CD4-positive, alpha-beta T cell treated with Interferon alpha-2 for 1 hour (primary cell): ENCODE data around the gene CLCNKB.
"Not testable (repeated sequence)": the region's sequence is repeated elsewhere in the genome, so short reads cannot be mapped to it uniquely, and the experiment has no call there.

Experiments used
- DNase-seq, 2 donors: peaks; one replicate each; pipeline ENCODE4 v3.0.0-alpha.2; 2020 to 2022

Gene CLCNKB

GRCh38 chr1:16043521-16043920 is at the start of gene CLCNKB:
CLCNKB (plus strand) TSS chr1:16043782; CDS start chr1:16044493, 711 bp downstream.
- no peak for DNase-seq

GRCh38 chr1:15994081-15994480 is 49.5 kb upstream of the CLCNKB start:
- DNase-seq, result no peak

- peak; percentile 29 to 53 for DNase-seq
Measured at GRCh38 chr1:15994590-15995351, 48.8 kb upstream of the CLCNKB start.

- DNase-seq, result no peak
Measured at GRCh38 chr1:15997076-15997585, 46.5 kb upstream of the CLCNKB start.

GRCh38 chr1:15997637-15998280 is 45.8 kb upstream of the CLCNKB start:
- no peak for DNase-seq

GRCh38 chr1:15998929-15999328 is 44.7 kb upstream of the CLCNKB start:
- no peak for DNase-seq

GRCh38 chr1:16001274-16001673 is 42.3 kb upstream of the CLCNKB start:
- DNase-seq, result not testable (repeated sequence)

- no peak for DNase-seq
Measured at GRCh38 chr1:16005597-16005996, 38.0 kb upstream of the CLCNKB start.

- no peak for DNase-seq
Measured at GRCh38 chr1:16006010-16006409, 37.6 kb upstream of the CLCNKB start.

- DNase-seq, result no peak
Measured at GRCh38 chr1:16006552-16007485, 36.8 kb upstream of the CLCNKB start.

- no peak for DNase-seq
Measured at GRCh38 chr1:16007671-16008341, 35.8 kb upstream of the CLCNKB start.

GRCh38 chr1:16009030-16009460 is 34.5 kb upstream of the CLCNKB start:
- peak; percentile 67 to 72 for DNase-seq

- DNase-seq, result no peak
Measured at GRCh38 chr1:16009678-16010077, 33.9 kb upstream of the CLCNKB start.

GRCh38 chr1:16010837-16011236 is 32.7 kb upstream of the CLCNKB start:
- DNase-seq, result no peak

GRCh38 chr1:16011936-16012589 is 31.5 kb upstream of the CLCNKB start:
- no peak for DNase-seq

GRCh38 chr1:16012590-16013219 is 30.9 kb upstream of the CLCNKB start:
- peak in 1 of 2 donors; percentile 20 for DNase-seq

- peak; percentile 10 to 15 for DNase-seq
Measured at GRCh38 chr1:16013220-16013907, 30.2 kb upstream of the CLCNKB start.

GRCh38 chr1:16013908-16014258 is 29.7 kb upstream of the CLCNKB start:
- no peak for DNase-seq

- no peak for DNase-seq
Measured at GRCh38 chr1:16014509-16015482, 28.8 kb upstream of the CLCNKB start.

- DNase-seq, result no peak
Measured at GRCh38 chr1:16015491-16015890, 28.1 kb upstream of the CLCNKB start.
